GM12872 (cell line): ENCODE results near the gene RASAL2.

Experiments used
- TF ChIP-seq, protein P1 (sequence below): IDR thresholded peaks from 3 replicates; pipeline ENCODE4 v1.5.1; 2011; ENCODE audit warnings: low read depth, mild to moderate bottlenecking, low read length, moderate library complexity; ENCODE audit not compliant: insufficient read depth

RASAL2 gene

GRCh38 chr1:178174539-178174938, 80.6 kb downstream of the RASAL2 start:
- TF ChIP-seq, protein P1, sequence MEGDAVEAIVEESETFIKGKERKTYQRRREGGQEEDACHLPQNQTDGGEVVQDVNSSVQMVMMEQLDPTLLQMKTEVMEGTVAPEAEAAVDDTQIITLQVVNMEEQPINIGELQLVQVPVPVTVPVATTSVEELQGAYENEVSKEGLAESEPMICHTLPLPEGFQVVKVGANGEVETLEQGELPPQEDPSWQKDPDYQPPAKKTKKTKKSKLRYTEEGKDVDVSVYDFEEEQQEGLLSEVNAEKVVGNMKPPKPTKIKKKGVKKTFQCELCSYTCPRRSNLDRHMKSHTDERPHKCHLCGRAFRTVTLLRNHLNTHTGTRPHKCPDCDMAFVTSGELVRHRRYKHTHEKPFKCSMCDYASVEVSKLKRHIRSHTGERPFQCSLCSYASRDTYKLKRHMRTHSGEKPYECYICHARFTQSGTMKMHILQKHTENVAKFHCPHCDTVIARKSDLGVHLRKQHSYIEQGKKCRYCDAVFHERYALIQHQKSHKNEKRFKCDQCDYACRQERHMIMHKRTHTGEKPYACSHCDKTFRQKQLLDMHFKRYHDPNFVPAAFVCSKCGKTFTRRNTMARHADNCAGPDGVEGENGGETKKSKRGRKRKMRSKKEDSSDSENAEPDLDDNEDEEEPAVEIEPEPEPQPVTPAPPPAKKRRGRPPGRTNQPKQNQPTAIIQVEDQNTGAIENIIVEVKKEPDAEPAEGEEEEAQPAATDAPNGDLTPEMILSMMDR: no peak

DNA sequence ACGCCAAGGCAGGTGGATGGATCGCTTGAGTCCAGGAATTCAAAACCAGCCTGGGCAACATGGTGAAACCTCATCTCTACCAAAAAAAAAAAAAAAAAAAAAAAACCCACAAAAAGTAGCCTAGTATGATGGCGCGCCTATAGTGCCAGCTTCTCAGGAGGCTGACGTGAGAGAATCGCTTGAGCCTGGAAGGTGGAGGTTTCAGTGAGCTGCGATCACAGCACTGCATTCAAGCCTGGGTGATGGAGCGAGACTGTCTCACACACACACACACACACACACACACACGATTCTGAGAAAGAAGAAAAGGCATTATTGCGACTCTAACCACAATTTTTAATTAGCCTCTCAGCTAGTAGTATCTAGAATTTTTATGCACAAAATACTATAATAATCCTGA, 86.5 kb downstream of the RASAL2 start:
- TF ChIP-seq, protein P1: no peak

GRCh38 chr1:178183796-178184195, 89.9 kb downstream of the RASAL2 start:
- TF ChIP-seq, protein P1: no peak

DNA sequence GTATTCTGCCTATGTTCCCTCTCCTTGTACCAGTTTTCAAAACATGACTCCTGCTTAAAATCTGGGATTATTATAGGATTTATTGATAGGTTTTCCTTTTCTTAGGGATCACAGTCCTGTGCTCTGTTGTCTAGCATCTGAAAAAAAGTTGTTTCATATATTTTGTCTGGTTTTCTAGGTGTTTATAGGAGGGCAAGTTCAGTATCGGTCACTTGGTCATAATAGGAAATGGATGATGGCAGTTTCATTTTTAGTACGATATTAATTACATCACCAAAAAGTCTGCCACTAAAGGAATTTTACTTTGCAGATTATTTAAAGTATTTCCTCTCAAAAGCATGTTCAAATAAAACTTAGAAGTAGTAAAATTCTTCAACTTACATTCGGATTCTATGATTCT, 94.4 kb downstream of the RASAL2 start:
- TF ChIP-seq, protein P1: no peak

- TF ChIP-seq, protein P1: peak; percentile 76
These were observed 95.9 kb downstream of the RASAL2 start for GRCh38 chr1:178189814-178190213.

DNA sequence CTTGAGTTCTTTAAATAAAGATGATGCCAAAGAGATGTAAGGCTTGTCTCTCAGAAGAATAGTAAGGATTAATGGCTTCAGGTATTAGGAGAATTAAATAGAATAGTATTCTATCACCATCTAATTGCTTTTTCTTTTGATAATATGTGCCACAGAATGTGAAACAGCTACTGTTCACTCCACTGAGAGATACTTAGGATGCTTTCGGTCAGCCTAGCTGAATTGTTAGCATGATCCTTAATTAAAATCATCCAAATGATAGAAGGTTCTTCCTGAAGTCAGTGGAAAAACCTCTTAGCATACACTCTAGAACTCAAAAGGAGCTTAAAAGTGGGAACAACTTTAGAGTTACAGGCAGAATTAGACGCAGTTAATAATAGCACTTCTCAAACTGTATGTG, 97.0 kb downstream of the RASAL2 start:
- TF ChIP-seq, protein P1: no peak

DNA sequence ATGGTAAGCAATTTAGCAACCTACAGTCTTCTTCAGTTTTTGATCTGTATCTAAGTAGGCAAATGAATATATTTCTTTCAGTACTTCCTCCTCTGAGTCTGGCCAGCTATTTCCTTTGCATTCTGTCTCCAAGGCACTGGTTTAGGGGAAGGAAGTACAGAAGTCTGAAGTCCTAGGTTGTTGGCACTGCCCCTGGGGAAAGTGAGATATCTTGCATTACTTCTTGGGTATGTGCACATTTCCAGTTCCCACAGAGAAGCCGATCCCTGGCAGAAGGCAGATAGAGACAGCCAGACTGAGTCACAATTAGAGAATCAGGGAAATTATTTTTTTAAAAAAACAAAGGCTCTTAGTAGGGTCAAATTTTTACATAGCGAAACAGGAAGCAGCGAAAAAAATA, 98.8 kb downstream of the RASAL2 start:
- TF ChIP-seq, protein P1: no peak

DNA sequence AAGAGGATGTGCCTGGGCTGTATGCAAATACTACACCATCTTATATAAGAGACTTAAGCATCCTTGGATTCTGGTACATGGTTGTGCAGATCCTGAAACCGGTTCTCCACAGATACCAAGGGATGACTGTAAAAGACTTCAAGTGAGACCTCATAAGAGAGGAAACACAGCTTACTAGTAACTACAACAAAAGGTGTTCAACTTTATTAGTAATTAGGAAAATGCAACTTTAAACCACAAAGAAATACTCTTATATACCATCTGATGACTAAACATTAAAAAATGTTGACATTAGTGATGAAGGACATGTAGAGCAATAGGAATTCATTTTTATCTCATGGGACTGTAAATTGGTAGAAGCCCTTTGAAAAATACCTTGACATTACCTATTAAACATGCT, 102.7 kb downstream of the RASAL2 start:
- TF ChIP-seq, protein P1: no peak
